ENCODE results near the gene VIT. TPM values are rescaled to one million over a fixed set of nuclear protein-coding genes. Genes with fewer than 3 reads are reported as not detected.

The VIT gene
- total RNA-seq, 1 donor from 2014 or later = not detected

DNA sequence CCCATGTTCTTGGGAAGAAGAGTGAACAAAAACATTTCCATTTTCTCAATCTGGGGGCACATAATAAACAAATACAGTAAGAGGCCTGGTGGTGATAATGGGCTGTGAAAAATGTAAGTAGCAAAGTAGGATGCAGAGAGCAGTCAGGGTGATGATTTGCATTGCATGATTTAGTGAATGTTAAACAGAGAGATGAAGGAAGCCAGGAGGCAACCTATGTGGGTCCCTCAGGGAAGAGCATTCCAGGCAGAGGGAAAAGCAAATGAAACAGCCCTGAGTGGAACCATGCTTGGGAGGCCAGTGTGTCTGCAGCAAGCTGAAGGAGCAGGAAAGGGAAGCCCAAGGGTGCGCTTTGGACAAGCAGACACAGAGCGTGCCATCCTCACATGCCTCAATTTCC, 5.4 kb downstream of the VIT start:
- H3K27me3 Mint-ChIP-seq (ENCODE audit: insufficient read depth, low read depth) = peaks cover 5% of the 10 kb centered on the region

DNA sequence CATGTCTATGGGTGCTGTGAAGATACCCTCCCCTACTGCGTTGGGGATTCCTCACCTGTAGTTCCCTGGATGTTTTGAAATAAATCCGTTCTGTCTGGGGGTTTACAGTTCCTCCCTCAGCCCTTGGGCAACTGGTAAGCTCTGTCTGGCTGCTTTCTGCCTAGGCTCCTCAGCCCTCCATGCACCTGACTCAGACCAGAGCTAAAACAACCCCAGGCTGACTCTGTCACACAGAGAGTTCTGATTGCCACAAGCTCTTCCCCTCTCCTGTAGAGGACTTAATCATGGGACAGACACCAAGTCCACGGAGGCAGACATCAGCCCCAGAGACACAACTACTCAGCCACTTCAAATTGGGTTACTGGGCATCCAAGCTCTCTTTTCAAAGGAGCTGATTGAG, 6.3 kb downstream of the VIT start:
- H3K27ac Mint-ChIP-seq = no peak overlapping the region
- no peaks in the 10 kb centered on the region for H3K4me1 ChIP-seq
- peaks cover 5% of the 10 kb centered on the region for H3K27me3 Mint-ChIP-seq (ENCODE audit: insufficient read depth, low read depth)
- peaks cover 17% of the 10 kb centered on the region for H3K4me1 Mint-ChIP-seq
- H2AFZ ChIP-seq (replicated peaks) = no peak overlapping the region
- H3K79me2 ChIP-seq (ENCODE audit: low read depth) = no peaks in the 10 kb centered on the region
- peaks cover 5% of the 10 kb centered on the region for H3K9me3 Mint-ChIP-seq
- no peak for DNase-seq (ENCODE audit: low spot score)
- no peaks in the 10 kb centered on the region for H3F3A ChIP-seq (ENCODE audit: low read depth)
- H3K4me3 Mint-ChIP-seq = no peak overlapping the region
- no peaks in the 10 kb centered on the region for H4K20me1 ChIP-seq (ENCODE audit: low read depth)
- no peak overlapping the region for H3K4me3 ChIP-seq
- H3K9me3 ChIP-seq (ENCODE audit: low read depth) = no peaks in the 10 kb centered on the region
- no peak overlapping the region for H3K4me2 ChIP-seq
- H3K9ac ChIP-seq = no peak overlapping the region
- H3K27ac ChIP-seq = no peak overlapping the region
- no peaks in the 10 kb centered on the region for H3K27me3 ChIP-seq
- no peaks in the 10 kb centered on the region for H3K36me3 ChIP-seq
- no peaks in the 10 kb centered on the region for H3K36me3 Mint-ChIP-seq
- TF ChIP-seq EZH2phosphoT487 (IDR thresholded peaks at IDR 0.05) (no peak), EZH2 (IDR thresholded peaks at IDR 0.05) (no peak)
- TF ChIP-seq, protein P1, sequence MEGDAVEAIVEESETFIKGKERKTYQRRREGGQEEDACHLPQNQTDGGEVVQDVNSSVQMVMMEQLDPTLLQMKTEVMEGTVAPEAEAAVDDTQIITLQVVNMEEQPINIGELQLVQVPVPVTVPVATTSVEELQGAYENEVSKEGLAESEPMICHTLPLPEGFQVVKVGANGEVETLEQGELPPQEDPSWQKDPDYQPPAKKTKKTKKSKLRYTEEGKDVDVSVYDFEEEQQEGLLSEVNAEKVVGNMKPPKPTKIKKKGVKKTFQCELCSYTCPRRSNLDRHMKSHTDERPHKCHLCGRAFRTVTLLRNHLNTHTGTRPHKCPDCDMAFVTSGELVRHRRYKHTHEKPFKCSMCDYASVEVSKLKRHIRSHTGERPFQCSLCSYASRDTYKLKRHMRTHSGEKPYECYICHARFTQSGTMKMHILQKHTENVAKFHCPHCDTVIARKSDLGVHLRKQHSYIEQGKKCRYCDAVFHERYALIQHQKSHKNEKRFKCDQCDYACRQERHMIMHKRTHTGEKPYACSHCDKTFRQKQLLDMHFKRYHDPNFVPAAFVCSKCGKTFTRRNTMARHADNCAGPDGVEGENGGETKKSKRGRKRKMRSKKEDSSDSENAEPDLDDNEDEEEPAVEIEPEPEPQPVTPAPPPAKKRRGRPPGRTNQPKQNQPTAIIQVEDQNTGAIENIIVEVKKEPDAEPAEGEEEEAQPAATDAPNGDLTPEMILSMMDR (IDR thresholded peaks at IDR 0.05) = no peak

More for the DNA sequence above, 5.4 kb downstream of the VIT start:
- no peaks in the 10 kb centered on the region for H3K36me3 ChIP-seq
- Mint-ChIP-seq H3K9me3 (peaks cover 2% of the 10 kb centered on the region), H3K4me3 (no peak overlapping the region), H3K27ac (no peak overlapping the region), H3K36me3 (no peaks in the 10 kb centered on the region), H3K4me1 (peaks cover 18% of the 10 kb centered on the region)
- no peaks in the 10 kb centered on the region for H3F3A ChIP-seq (ENCODE audit: low read depth)
- TF ChIP-seq EZH2 (IDR thresholded peaks at IDR 0.05) = no peak
- TF ChIP-seq, protein P1 (IDR thresholded peaks at IDR 0.05) = no peak
- H3K4me2 ChIP-seq = no peak overlapping the region
- no peak for DNase-seq (ENCODE audit: low spot score)
- H3K4me1 ChIP-seq = no peaks in the 10 kb centered on the region
- H2AFZ ChIP-seq (replicated peaks) = peak overlapping the region; percentile 31
- H3K9me3 ChIP-seq (ENCODE audit: low read depth) = no peaks in the 10 kb centered on the region
- H3K27me3 ChIP-seq = no peaks in the 10 kb centered on the region
- no peaks in the 10 kb centered on the region for H3K79me2 ChIP-seq (ENCODE audit: low read depth)
- no peaks in the 10 kb centered on the region for H4K20me1 ChIP-seq (ENCODE audit: low read depth)
- no peak overlapping the region for H3K4me3 ChIP-seq
- H3K27ac ChIP-seq = no peak overlapping the region
- no peak overlapping the region for H3K9ac ChIP-seq

DNA sequence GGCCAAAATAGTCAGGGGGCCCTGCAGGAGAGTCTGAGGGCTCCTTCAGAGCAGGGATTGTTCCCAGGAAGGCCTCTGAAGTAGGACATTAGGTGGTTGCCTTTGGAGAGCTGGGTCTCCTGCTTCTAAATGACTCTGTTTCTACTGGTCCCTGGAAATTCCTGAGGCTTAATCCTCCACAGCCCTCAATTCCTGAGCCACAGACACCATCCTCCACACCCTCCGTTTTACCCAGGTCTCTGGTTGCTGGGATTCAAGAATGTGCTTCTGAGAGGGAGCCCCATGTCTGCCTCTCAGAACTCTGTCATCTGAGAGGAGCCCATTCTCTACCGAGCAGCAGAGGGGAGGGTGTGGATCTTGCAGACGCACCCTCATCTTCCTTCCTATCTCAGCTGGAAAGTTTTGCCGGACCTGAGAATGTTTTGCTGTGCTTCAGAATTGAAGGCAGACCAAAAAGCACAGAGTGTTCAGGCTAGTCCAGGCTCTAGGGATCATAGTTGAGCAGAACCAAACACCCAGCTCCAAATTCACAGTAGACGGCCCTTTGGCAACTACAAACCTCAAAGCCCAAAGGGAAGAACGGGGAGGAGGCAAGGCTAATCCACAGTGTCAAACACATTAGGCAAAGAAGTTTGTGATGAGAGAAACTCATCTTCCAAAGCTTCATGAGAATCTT, 8.1 kb downstream of the VIT start:
- Histone ChIP-seq H3K9me3 (ENCODE audit: low read depth) (no peaks in the 10 kb centered on the region), H3K36me3 (no peaks in the 10 kb centered on the region), H2AFZ (replicated peaks) (no peak overlapping the region), H4K20me1 (ENCODE audit: low read depth) (no peaks in the 10 kb centered on the region), H3K4me2 (no peak overlapping the region), H3K4me1 (no peaks in the 10 kb centered on the region), H3F3A (ENCODE audit: low read depth) (no peaks in the 10 kb centered on the region), H3K9ac (no peak overlapping the region), H3K27ac (no peak overlapping the region), H3K79me2 (ENCODE audit: low read depth) (no peaks in the 10 kb centered on the region), H3K4me3 (no peak overlapping the region), H3K27me3 (no peaks in the 10 kb centered on the region)
- H3K36me3 Mint-ChIP-seq = no peaks in the 10 kb centered on the region
- H3K9me3 Mint-ChIP-seq = peaks cover 5% of the 10 kb centered on the region
- H3K4me3 Mint-ChIP-seq = no peak overlapping the region
- H3K27me3 Mint-ChIP-seq (ENCODE audit: insufficient read depth, low read depth) = peaks cover 7% of the 10 kb centered on the region
- no peak for TF ChIP-seq EZH2 (IDR thresholded peaks at IDR 0.05)
- TF ChIP-seq EZH2phosphoT487 (IDR thresholded peaks at IDR 0.05) = no peak
- TF ChIP-seq, protein P1 (IDR thresholded peaks at IDR 0.05) = no peak
- no peak for DNase-seq (ENCODE audit: low spot score)
- peaks cover 26% of the 10 kb centered on the region for H3K4me1 Mint-ChIP-seq
- peak overlapping the region; percentile 82 for H3K27ac Mint-ChIP-seq
